ENCODE data around the gene SRRM3.

Gene SRRM3

DNA sequence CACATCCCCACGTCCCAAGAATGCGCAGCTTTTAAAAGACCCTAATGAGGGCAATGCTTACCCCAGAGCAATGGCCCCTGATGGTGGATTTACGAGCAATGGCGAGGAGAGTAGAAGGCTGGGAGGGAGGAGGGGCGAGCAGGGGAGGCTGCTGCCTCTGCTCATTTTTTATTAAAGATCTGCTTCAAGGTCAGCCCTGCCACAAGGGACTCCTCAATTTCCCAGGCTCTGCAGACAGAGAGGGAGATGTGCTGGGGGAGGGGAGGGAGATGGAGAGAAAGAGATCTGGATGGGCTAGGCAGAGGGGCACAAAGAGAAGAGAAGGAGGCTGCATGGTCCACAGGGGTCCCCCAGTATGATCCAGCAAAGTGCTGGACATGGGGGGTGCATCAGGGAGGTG lies 7.8 kb upstream of the SRRM3 start:
- TF ChIP-seq, protein P1, sequence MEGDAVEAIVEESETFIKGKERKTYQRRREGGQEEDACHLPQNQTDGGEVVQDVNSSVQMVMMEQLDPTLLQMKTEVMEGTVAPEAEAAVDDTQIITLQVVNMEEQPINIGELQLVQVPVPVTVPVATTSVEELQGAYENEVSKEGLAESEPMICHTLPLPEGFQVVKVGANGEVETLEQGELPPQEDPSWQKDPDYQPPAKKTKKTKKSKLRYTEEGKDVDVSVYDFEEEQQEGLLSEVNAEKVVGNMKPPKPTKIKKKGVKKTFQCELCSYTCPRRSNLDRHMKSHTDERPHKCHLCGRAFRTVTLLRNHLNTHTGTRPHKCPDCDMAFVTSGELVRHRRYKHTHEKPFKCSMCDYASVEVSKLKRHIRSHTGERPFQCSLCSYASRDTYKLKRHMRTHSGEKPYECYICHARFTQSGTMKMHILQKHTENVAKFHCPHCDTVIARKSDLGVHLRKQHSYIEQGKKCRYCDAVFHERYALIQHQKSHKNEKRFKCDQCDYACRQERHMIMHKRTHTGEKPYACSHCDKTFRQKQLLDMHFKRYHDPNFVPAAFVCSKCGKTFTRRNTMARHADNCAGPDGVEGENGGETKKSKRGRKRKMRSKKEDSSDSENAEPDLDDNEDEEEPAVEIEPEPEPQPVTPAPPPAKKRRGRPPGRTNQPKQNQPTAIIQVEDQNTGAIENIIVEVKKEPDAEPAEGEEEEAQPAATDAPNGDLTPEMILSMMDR (IDR thresholded peaks at IDR 0.05; ENCODE audit: insufficient read depth, low read depth, low read length, missing control alignments) = no peak
- no peak overlapping the region for H3K4me3 ChIP-seq (ENCODE audit: low read depth, low read length)
- DNase-seq (ENCODE audit: low read depth) = no peak

DNA sequence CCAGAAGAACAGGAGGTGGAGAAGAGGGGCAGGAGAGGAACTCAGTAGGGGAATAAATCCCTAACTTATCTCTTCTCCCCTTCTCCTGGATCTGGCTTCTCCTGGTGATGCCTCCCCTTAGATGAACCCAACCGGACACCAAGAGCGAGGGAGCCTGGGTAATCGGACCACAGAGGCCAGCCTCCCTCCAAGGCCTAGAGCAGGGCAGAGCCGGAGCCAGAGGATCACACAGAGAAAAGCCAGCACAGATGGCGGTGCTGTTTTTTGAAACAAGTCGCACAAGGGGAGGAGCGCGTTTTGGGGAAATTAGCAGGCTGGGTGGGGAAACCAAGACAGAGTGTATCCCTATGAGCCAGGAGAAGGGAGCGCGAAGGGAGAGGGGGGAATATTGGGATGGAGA lies 4.9 kb upstream of the SRRM3 start:
- TF ChIP-seq, protein P1 (IDR thresholded peaks at IDR 0.05; ENCODE audit: insufficient read depth, low read depth, low read length, missing control alignments) = no peak
- no peak for DNase-seq (ENCODE audit: low read depth)
- no peak overlapping the region for H3K4me3 ChIP-seq (ENCODE audit: low read depth, low read length)

DNA sequence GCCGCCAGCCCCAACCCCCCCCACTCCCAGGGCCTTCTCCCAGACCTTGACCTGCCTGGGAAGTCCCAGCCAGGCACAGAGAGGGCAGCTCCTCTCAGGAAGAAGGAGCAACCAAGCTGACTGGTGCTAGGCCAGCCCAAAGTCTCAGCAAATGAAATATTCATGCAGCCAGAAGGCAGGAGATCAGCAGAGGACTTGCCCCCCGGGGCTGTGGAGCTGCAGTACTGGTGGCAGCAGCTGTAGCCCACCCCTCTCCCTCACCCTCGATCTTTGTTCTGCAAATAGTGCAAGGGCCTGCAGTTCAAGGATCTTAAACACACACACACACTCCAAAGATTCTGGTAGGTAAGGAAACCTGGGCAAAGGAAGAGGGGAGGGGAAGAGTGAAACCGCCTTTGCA lies 3.5 kb upstream of the SRRM3 start:
- TF ChIP-seq, protein P1 (IDR thresholded peaks at IDR 0.05; ENCODE audit: insufficient read depth, low read depth, low read length, missing control alignments) = no peak
- no peak for DNase-seq (ENCODE audit: low read depth)

DNA sequence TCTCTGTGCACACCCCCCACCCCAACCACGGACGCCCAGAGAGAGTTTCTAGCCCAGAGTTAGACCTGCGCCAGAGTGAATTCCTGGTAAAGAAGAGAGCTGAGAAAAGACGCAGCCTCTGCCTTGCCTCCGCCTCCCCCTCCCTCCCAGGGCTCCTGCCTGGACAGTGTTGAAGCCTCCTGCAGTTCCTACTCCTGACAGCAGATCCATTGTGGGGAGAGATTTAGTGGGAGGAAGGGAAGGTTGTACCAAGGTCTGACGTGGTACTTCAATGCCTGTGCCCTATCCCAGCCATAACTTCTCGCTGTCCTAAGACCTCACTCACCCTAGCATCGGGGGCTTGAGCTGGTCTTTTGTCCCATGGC lies 952 bp downstream of the SRRM3 start:
- no peak overlapping the region for H3K4me3 ChIP-seq (ENCODE audit: low read depth, low read length)
- TF ChIP-seq, protein P1 (IDR thresholded peaks at IDR 0.05; ENCODE audit: insufficient read depth, low read depth, low read length, missing control alignments) = no peak
- no peak for DNase-seq (ENCODE audit: low read depth)

More for the DNA sequence above, 3.5 kb upstream of the SRRM3 start:
- H3K4me3 ChIP-seq (ENCODE audit: low read depth, low read length) = no peak overlapping the region

DNA sequence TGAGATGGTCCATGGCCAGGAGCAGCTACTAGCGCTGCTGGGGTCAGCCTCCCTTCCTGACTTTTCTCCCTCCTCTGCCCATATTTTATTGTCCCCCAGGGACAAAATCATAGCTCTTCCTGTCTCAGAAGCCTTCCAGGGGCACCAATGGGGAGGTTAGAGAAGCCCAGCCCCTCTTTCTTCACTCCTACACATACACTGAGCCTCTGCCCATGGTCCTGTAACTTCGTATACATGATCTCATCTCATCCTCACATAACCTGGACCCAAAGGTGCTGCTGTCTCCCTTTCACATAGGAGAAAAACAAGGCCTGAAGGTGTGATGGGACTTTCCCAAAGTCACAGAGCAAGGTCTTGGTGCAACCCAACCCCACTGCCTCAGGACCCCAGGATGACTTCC lies 2.5 kb downstream of the SRRM3 start:
- no peak overlapping the region for H3K4me3 ChIP-seq (ENCODE audit: low read depth, low read length)
- TF ChIP-seq, protein P1 (IDR thresholded peaks at IDR 0.05; ENCODE audit: insufficient read depth, low read depth, low read length, missing control alignments) = no peak
- DNase-seq (ENCODE audit: low read depth) = no peak

DNA sequence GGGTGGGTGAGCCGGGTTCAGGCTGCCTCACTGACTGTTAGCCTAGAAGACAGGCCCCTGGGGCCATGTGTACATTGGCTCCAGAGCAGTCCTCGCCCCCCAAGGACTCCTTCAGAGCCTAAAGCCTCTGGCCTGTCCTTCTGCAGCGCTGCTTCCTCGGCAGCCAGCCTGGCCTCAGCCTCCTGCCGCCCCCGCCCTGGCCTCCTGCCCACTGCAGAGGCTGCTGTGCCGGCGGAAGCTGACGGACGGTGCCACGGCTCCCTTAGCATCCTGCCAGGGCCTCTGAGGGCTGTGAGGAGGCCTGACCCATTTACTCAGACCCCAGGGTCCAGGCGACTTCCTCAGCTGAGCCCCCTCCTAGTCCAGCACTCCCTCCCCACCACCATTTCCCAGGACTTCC lies 4.9 kb downstream of the SRRM3 start:
- TF ChIP-seq, protein P1 (IDR thresholded peaks at IDR 0.05; ENCODE audit: insufficient read depth, low read depth, low read length, missing control alignments) = no peak
- no peak for DNase-seq (ENCODE audit: low read depth)
- H3K4me3 ChIP-seq (ENCODE audit: low read depth, low read length) = no peak overlapping the region

DNA sequence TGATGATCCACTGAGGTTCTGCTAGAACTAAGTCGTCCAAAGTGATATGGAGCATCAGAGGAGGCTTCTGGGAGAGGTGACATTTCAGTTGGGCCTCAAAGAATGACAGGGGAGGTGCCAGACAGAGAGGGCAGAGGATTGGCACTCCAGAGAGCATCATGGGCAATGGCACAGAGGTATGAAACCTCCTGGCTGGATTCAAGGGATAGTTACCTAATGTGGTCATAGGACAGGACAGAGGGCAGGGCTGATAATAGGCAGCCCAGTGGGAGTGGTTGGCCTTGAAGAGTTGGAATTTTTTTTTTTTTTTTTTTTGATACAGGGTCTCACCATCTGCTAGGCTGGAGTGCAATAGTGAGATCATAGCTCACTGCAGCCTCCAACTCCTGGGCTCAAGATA lies 7.6 kb downstream of the SRRM3 start:
- DNase-seq (ENCODE audit: low read depth) = no peak
- no peak overlapping the region for H3K4me3 ChIP-seq (ENCODE audit: low read depth, low read length)
- TF ChIP-seq, protein P1 (IDR thresholded peaks at IDR 0.05; ENCODE audit: insufficient read depth, low read depth, low read length, missing control alignments) = no peak

Data from GM12865 (cell line).